Fibroblast of skin of back (primary cell): ENCODE data around the gene GTPBP3.

Experiments used
- DNase-seq: peaks from one replicate; pipeline ENCODE4 v3.0.0-alpha.2; 2013

The GTPBP3 gene

GRCh38 chr19:17389288-17389687 lies 51.9 kb downstream of the GTPBP3 start:
- DNase-seq, result no peak

DNA sequence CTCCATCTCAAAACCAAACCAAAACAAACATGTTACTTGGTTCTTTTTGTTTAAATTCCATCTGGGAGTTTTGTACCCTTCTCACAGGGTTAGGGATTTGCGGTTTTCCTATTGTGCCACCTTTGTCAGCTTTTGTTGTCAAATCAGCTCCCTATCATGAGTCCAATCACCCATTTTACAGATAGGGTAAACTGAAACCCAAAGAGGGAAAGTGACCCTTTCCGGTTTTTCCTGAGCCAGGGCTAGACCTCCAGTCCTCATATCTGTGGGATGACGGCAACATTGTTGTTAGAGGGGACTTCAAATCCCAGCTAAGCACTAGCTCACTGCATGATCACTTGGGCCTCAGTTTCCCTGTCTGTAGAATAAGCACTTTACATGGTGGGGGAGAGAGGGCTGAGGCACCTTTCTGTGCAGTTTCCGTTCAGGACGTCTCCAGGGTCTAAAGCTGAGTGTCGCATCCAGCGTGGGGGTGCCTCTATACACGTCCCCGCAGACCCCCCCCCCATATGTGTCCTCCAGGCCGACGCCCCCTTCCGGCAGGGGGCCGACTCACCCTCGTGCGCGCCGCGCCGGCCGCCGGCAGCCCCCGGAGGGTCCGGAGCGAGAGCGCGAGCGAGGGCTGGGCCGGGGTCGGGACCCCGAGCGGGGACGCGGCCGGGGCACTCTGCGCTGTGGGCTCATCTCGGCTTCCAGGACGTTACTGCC lies 52.8 kb downstream of the GTPBP3 start:
- DNase-seq, result no peak

DNA sequence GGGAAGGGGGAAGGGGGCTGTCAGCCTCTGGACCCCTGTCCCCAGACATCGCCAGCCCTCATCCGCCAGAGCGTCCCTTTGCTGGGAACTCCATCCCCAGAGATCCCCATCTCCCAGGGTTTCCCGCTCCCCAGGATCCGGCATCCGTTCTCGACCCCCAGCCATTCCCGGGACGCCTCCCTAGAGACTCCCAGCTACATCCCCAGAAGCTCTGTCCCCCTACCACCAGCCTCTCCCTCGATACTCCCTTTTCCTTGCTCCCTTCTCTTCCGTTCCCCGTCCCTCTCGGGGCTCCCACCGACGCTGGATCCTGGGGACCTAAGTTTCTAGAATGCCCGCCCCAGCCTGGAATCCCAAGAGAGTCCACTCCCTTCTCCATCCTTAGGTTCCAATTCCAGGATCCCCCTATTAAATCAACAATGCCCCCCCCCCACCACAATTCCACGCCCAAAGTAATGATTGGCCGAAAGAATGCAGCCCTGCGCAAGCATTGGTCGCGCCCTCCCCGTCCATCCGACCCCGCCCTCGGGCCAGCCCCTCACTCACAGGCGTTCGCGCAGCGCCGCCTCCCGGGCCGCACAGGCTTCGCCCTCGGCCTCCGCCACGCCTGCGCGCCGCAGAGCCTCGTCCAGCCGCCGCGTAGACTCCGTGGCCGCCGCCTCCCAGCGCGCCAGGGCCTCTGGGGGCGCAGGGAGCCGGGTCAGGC lies 53.5 kb downstream of the GTPBP3 start:
- peak; percentile 90 for DNase-seq

- DNase-seq, result no peak
These were observed 54.2 kb downstream of the GTPBP3 start for GRCh38 chr19:17391371-17392151.
